ENCODE data around the gene POLR1G. TPM values are rescaled to one million over a fixed set of nuclear protein-coding genes. Genes with fewer than 3 reads are reported as not detected.

The POLR1G gene
- total and polyA plus RNA-seq, 2 experiments from 2014 or later: 33.0 to 85.9 TPM

DNA sequence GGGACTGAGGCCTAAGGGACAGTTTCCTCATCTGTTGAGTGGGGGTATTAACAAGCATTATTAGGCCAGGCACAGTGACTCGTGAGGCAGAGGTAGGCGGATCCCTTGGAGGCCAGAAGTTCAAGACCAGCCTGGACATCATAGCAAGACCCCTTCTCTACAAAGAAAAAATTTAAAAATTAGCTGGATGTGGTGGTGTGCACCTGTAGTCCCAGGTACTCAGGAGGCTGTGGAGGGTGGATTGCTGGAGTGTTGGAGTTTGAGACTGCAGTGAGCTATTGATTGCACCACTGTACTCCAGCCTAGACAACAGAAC, 50.0 kb downstream of the POLR1G start (continued):
- TF ChIP-seq, protein P1, sequence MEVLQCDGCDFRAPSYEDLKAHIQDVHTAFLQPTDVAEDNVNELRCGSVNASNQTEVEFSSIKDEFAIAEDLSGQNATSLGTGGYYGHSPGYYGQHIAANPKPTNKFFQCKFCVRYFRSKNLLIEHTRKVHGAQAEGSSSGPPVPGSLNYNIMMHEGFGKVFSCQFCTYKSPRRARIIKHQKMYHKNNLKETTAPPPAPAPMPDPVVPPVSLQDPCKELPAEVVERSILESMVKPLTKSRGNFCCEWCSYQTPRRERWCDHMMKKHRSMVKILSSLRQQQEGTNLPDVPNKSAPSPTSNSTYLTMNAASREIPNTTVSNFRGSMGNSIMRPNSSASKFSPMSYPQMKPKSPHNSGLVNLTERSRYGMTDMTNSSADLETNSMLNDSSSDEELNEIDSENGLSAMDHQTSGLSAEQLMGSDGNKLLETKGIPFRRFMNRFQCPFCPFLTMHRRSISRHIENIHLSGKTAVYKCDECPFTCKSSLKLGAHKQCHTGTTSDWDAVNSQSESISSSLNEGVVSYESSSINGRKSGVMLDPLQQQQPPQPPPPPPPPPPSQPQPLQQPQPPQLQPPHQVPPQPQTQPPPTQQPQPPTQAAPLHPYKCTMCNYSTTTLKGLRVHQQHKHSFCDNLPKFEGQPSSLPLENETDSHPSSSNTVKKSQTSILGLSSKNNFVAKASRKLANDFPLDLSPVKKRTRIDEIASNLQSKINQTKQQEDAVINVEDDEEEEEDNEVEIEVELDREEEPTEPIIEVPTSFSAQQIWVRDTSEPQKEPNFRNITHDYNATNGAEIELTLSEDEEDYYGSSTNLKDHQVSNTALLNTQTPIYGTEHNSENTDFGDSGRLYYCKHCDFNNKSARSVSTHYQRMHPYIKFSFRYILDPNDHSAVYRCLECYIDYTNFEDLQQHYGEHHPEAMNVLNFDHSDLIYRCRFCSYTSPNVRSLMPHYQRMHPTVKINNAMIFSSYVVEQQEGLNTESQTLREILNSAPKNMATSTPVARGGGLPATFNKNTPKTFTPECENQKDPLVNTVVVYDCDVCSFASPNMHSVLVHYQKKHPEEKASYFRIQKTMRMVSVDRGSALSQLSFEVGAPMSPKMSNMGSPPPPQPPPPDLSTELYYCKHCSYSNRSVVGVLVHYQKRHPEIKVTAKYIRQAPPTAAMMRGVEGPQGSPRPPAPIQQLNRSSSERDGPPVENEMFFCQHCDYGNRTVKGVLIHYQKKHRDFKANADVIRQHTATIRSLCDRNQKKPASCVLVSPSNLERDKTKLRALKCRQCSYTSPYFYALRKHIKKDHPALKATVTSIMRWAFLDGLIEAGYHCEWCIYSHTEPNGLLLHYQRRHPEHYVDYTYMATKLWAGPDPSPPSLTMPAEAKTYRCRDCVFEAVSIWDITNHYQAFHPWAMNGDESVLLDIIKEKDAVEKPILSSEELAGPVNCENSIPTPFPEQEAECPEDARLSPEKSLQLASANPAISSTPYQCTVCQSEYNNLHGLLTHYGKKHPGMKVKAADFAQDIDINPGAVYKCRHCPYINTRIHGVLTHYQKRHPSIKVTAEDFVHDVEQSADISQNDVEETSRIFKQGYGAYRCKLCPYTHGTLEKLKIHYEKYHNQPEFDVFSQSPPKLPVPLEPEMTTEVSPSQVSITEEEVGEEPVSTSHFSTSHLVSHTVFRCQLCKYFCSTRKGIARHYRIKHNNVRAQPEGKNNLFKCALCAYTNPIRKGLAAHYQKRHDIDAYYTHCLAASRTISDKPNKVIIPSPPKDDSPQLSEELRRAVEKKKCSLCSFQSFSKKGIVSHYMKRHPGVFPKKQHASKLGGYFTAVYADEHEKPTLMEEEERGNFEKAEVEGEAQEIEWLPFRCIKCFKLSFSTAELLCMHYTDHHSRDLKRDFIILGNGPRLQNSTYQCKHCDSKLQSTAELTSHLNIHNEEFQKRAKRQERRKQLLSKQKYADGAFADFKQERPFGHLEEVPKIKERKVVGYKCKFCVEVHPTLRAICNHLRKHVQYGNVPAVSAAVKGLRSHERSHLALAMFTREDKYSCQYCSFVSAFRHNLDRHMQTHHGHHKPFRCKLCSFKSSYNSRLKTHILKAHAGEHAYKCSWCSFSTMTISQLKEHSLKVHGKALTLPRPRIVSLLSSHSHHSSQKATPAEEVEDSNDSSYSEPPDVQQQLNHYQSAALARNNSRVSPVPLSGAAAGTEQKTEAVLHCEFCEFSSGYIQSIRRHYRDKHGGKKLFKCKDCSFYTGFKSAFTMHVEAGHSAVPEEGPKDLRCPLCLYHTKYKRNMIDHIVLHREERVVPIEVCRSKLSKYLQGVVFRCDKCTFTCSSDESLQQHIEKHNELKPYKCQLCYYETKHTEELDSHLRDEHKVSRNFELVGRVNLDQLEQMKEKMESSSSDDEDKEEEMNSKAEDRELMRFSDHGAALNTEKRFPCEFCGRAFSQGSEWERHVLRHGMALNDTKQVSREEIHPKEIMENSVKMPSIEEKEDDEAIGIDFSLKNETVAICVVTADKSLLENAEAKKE (CRISPR knock-in tag; IDR thresholded peaks at IDR 0.05): no peak
- no peak for TF ChIP-seq ZNF331 (CRISPR knock-in tag; IDR thresholded peaks at IDR 0.05; ENCODE audit: low read depth)

DNA sequence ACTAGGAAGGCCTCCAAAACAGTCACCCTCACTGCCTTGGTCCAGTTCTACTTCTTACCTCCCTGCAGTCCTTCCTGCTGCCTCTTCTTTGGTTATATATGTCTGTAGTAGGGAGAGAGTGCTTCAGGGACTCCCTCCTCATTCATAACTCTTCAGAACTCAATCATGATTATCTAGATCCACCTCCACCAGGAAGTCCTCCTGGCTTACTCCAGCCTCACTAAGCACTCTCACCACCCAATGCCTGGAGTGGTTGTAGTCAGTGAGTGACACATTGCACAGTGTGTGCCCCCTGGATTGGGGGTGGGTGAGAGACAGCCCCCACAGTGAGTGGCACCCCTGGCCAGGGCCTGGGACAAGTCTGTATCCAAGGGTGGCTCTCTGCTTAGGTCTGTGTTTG, 51.3 kb downstream of the POLR1G start:
- H3K27ac Mint-ChIP-seq: no peak overlapping the region
- Histone ChIP-seq H3K4me2 (no peak overlapping the region), H3K27me3 (ENCODE audit: insufficient read depth) (no peaks in the 10 kb centered on the region), H3K36me3 (ENCODE audit: insufficient read depth) (no peaks in the 10 kb centered on the region), H3K79me2 (replicated peaks; ENCODE audit: insufficient read depth) (no peaks in the 10 kb centered on the region), H2AFZ (no peak overlapping the region), H3K9me2 (ENCODE audit: insufficient read depth) (no peaks in the 10 kb centered on the region), H3F3A (replicated peaks; ENCODE audit: low read depth) (0 out of 2 replicates have a peak, but pooled peaks cover 6% of the 10 kb centered on the region), H3K4me3 (no peak overlapping the region), H4K20me1 (replicated peaks; ENCODE audit: insufficient read depth) (no peaks in the 10 kb centered on the region; the same call in 1 of the 2 replicates), H3K27ac (ENCODE audit: low read depth) (no peak overlapping the region), H3K4me1 (ENCODE audit: insufficient read depth) (peaks cover 4% of the 10 kb centered on the region; the same call in 1 of the 2 replicates)
- peaks cover 12% of the 10 kb centered on the region for H3K27me3 Mint-ChIP-seq (ENCODE audit: insufficient read depth, low read depth, poor library complexity)
- no peak for DNase-seq (ENCODE audit: low spot score)
- no peak for ATAC-seq
- H3K9me3 Mint-ChIP-seq: no peaks in the 10 kb centered on the region; the same call in none of the 3 replicates
- no peak overlapping the region for H3K4me3 Mint-ChIP-seq
- peaks cover 10% of the 10 kb centered on the region for H3K4me1 Mint-ChIP-seq
- TF ChIP-seq, protein P2, sequence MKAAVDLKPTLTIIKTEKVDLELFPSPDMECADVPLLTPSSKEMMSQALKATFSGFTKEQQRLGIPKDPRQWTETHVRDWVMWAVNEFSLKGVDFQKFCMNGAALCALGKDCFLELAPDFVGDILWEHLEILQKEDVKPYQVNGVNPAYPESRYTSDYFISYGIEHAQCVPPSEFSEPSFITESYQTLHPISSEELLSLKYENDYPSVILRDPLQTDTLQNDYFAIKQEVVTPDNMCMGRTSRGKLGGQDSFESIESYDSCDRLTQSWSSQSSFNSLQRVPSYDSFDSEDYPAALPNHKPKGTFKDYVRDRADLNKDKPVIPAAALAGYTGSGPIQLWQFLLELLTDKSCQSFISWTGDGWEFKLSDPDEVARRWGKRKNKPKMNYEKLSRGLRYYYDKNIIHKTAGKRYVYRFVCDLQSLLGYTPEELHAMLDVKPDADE (IDR thresholded peaks at IDR 0.05): no peak
- no peak for TF ChIP-seq ZNF331 (CRISPR knock-in tag; IDR thresholded peaks at IDR 0.05; ENCODE audit: low read depth)
- no peak for TF ChIP-seq STAT1 (IDR thresholded peaks at IDR 0.05; ENCODE audit: unreplicated experiment)
- no peak for TF ChIP-seq CTCF (conservative IDR thresholded peaks at IDR 0.05; ENCODE audit: low read depth in 2 of 2)
- TF ChIP-seq, protein P1 (CRISPR knock-in tag; IDR thresholded peaks at IDR 0.05): no peak
- no peaks in the 10 kb centered on the region for H3K36me3 Mint-ChIP-seq (ENCODE audit: low read depth)
